Stomach (tissue), 9 donors: ENCODE results near the gene AGAP1. TPM values are rescaled to one million over a fixed set of nuclear protein-coding genes. Genes with fewer than 3 reads are reported as not detected.

Experiments
- DNase-seq, 2 donors: peaks; one replicate each; pipeline versions ENCODE4 v3.0.0 to v3.0.0-alpha.2; 2013 to 2019
- H3K27ac ChIP-seq, 5 donors: fragments of 200-600 bp in 4 of 5; sonication (generic) in 4 of 5; one replicate each; pipeline ENCODE4 v1.5.1; 2013 to 2019; ENCODE audit warnings: mild to moderate bottlenecking in 1 of 5, moderate library complexity in 1 of 5
- H3K27me3 ChIP-seq, 3 donors: fragments of 200-600 bp; sonication (generic); one replicate each; pipeline ENCODE4 v1.5.1; 2017 to 2019; ENCODE audit warnings: mixed run types in 1 of 3
- H3K36me3 ChIP-seq, 4 donors: fragments of 200-600 bp; sonication (generic); 1 replicate in 3 of 4; 2 replicates in 1 of 4; pipeline ENCODE4 v1.5.1; 2016 to 2019
- H3K4me1 ChIP-seq, 4 donors: fragments of 200-600 bp; sonication (generic); one replicate each; pipeline ENCODE4 v1.5.1; 2016 to 2019
- H3K4me3 ChIP-seq, 4 donors: fragments of 200-600 bp; sonication (generic) in 3 of 4; one replicate each; pipeline ENCODE4 v1.5.1; 2016 to 2019; ENCODE audit warnings: mild to moderate bottlenecking in 1 of 4
- H3K9me3 ChIP-seq, 4 donors: fragments of 200-600 bp; sonication (generic); one replicate each; pipeline ENCODE4 v1.5.1; 2016 to 2019
- EP300 ChIP-seq: sonication (generic); formaldehyde crosslinking; IDR thresholded peaks from one replicate; pipeline ENCODE4 v1.6.1; 2017; ENCODE audit warnings: antibody characterized with exemption
- POLR2A ChIP-seq, 4 donors: fragments of 450-650 bp; IDR thresholded peaks; one replicate each; pipeline ENCODE4 v1.6.1; 2016; ENCODE audit warnings: antibody characterized with exemption in 4 of 4, control low read depth in 2 of 4, mild to moderate bottlenecking in 1 of 4, moderate library complexity in 1 of 4
- POLR2AphosphoS5 ChIP-seq, 3 donors: sonication (generic); formaldehyde crosslinking; IDR thresholded peaks; one replicate each; pipeline ENCODE4 v1.6.1; 2016; ENCODE audit warnings: antibody characterized with exemption in 3 of 3
- whole genome bisulfite sequencing, 5 donors: extraction: QIAGEN DNeasy Blood & Tissue Kit in 3 of 5; methylation state at CpG; one replicate each; pipeline versions ENCODE4 v1.1.5 to v1.1.7; 2013 to 2018; 5-methylcytosine and 5-hydroxymethylcytosine counted together
- intact Hi-C: fragments of 100-400 bp; cut with DNase I; formaldehyde crosslinking; loops from one replicate; pipeline ENCODE4 v1.15.1; 2023; ENCODE audit warnings: low total_unique reads
- polyA plus RNA-seq, 3 donors: library from polyadenylated mRNA; stranded (reverse); fragments of 200-250 nt; gene quantifications; one replicate each; pipeline ENCODE4 v1.2.3, GENCODE V29; 2013
- total RNA-seq, 5 donors: library from RNA; depleted of rRNA; stranded (reverse); fragments of >200 nt; gene quantifications; one replicate each; pipeline versions ENCODE4 v1.1.0 to v1.2.3, GENCODE V29; 2014 to 2016
- TF ChIP-seq, protein P1 (sequence below), 7 experiments: fragments of 450-650 bp in 4 of 7; fragments of 200-600 bp in 3 of 7; sonication (generic) in 3 of 7; IDR thresholded peaks; one replicate each; pipeline ENCODE4 v1.5.1; 2016 to 2019; ENCODE audit warnings: antibody characterized with exemption in 7 of 7, control low read depth in 2 of 7, mild to moderate bottlenecking in 1 of 7
- donor health status: healthy with polysubstance abuse.
- donor health status: Bipolar disorder and iron deficiency.
- donor health status: healthy.

The AGAP1 gene
- total and polyA plus RNA-seq, 8 donors = 4.2 to 139 (median 35.0) TPM

DNA sequence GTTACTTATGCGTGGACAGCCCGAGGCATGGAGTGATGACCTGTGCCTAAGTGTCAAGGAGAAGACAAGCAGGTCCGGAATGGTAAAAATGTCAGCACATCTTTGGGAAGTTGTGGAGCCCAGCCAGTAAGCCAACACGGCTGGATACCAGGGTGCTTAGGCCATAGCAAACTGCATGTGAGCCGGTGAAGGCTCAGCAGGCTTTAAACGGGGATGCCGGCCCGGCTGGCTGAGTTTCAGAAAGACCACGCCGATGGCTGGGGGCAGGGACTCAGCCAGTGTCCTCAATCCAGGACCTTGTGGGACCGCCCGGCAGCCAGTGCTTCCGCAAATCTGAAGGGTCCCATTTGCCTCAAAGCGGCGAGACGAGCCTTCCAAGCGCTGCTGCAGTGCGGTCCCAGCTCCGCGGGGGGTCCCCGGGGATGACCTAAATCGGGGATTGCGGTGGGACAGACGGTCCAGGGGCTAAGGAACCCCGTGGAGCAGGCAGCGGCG, 946 bp upstream of the AGAP1 start:
- peak in 1 of 2 donors; percentile 55 for DNase-seq
- H3K27me3 ChIP-seq = peaks cover 0 to 28% (median 0%) of the 10 kb centered on the region in 3 donors
- H3K36me3 ChIP-seq = no peaks in the 10 kb centered on the region
- H3K4me1 ChIP-seq = peaks cover 23 to 38% (median 30%) of the 10 kb centered on the region in 4 donors
- peak overlapping the region in 4 of 5 donors; percentile 73 to 90 (median 84) for H3K27ac ChIP-seq
- TF ChIP-seq POLR2AphosphoS5 (IDR thresholded peaks at IDR 0.05) = no peak
- H3K4me3 ChIP-seq = peak overlapping the region; percentile 56 to 70 (median 68)
- WGBS, 5 donors = 15 to 23% (median 19%) methylated on average over 26 to 27 of the region's 27 CpGs
- intact Hi-C loops = no loop called here
- no peaks in the 10 kb centered on the region for H3K9me3 ChIP-seq

DNA sequence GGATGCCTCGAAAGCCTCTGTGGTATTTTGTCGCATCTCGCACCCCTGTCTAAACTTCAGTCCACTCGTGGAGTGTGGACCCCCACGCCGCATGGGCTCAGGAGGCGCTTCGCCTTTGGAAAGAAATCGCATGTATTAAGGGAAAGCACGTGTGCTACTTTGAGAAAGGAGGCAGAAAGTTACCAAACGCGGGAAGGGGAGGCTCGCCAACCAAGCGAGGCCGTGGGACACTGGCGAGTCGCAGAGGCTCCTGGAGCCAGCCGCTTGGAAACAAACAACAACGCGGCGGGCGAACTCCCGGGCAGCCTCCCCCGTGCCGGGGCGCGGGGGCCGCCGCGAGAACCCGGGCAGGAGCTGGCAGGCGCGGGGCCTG, 455 bp upstream of the AGAP1 start:
- H3K36me3 ChIP-seq = no peaks in the 10 kb centered on the region
- H3K4me3 ChIP-seq = peak overlapping the region; percentile 56 to 70 (median 68)
- peaks cover 0 to 28% (median 0%) of the 10 kb centered on the region in 3 donors for H3K27me3 ChIP-seq
- H3K4me1 ChIP-seq = peaks cover 23 to 39% (median 30%) of the 10 kb centered on the region in 4 donors
- no peak for DNase-seq
- H3K9me3 ChIP-seq = no peaks in the 10 kb centered on the region
- intact Hi-C loops = no loop called here
- no peak for TF ChIP-seq POLR2AphosphoS5 (IDR thresholded peaks at IDR 0.05)
- TF ChIP-seq EP300 = no peak
- TF ChIP-seq POLR2A (IDR thresholded peaks at IDR 0.05) = no peak
- TF ChIP-seq, protein P1, sequence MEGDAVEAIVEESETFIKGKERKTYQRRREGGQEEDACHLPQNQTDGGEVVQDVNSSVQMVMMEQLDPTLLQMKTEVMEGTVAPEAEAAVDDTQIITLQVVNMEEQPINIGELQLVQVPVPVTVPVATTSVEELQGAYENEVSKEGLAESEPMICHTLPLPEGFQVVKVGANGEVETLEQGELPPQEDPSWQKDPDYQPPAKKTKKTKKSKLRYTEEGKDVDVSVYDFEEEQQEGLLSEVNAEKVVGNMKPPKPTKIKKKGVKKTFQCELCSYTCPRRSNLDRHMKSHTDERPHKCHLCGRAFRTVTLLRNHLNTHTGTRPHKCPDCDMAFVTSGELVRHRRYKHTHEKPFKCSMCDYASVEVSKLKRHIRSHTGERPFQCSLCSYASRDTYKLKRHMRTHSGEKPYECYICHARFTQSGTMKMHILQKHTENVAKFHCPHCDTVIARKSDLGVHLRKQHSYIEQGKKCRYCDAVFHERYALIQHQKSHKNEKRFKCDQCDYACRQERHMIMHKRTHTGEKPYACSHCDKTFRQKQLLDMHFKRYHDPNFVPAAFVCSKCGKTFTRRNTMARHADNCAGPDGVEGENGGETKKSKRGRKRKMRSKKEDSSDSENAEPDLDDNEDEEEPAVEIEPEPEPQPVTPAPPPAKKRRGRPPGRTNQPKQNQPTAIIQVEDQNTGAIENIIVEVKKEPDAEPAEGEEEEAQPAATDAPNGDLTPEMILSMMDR (IDR thresholded peaks at IDR 0.05) = no peak
- H3K27ac ChIP-seq = peak overlapping the region; percentile 73 to 90 (median 87)
- whole genome bisulfite sequencing, 5 donors = 2 to 16% (median 3%) methylated on average over 14 to 33 of the region's 33 CpGs

- TF ChIP-seq, protein P1 (IDR thresholded peaks at IDR 0.05) = no peak
- no peak for TF ChIP-seq POLR2AphosphoS5 (IDR thresholded peaks at IDR 0.05)
- 0 to 10% (median 1%) methylated on average over 11 to 72 of the region's 72 CpGs for WGBS, 5 donors
- no peaks in the 10 kb centered on the region for H3K9me3 ChIP-seq
- peak overlapping the region; percentile 38 to 90 (median 70) for H3K27ac ChIP-seq
- H3K4me1 ChIP-seq = peaks cover 23 to 48% (median 30%) of the 10 kb centered on the region in 4 donors
- intact Hi-C loops = no loop called here
- H3K27me3 ChIP-seq = peaks cover 0 to 28% (median 0%) of the 10 kb centered on the region in 3 donors
- DNase-seq = peak; percentile 56 to 74
- H3K4me3 ChIP-seq = peak overlapping the region; percentile 61 to 79 (median 64)
- no peaks in the 10 kb centered on the region for H3K36me3 ChIP-seq
Observed at GRCh38 chr2:235494716-235495372, 1.0 kb downstream of the AGAP1 start.

DNA sequence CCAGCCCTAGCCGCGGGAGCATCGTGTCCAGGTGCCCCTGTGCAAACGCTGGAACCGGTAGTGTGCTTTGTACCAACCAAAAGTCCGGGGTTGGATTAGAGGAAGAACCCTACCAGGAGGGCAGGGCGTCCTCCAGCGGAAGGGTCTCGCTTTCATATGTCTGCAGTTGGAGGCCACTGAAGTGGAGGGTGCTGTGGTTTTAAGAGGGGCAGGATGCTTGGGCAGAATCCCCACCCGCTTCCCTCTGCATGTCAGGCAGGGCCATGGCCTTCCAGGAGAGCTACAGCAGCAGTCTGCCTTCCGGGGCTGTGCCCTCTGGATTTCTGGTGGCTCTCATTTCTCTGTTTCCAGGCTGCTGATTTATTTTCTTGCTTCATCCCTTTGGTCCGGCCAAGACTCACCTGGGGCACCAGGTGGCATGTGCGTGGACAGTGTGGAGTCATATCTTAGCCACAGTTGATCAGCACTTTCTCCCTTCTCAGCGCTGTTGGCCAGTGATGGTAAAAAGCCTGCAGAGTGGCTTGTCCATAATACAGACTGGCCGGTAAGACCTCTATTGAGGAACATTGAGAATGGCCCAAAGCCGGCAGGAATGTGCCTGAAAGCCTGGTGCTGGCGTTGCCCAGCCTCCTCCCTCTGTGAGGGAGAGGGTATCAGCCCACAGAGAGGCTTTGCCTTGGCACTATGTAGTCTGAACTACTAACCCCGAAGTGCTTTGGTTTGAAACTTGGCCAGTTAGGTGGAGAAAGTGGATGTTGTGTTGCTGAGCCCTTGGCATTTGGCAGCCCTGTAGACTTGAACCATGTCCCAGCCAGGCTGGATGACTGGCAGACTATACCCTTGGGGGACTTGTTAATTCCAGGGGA, 1.8 kb downstream of the AGAP1 start:
- TF ChIP-seq POLR2A (IDR thresholded peaks at IDR 0.05) (no peak), POLR2AphosphoS5 (IDR thresholded peaks at IDR 0.05) (no peak), EP300 (no peak)
- TF ChIP-seq, protein P1 (IDR thresholded peaks at IDR 0.05) = no peak
- no peaks in the 10 kb centered on the region for H3K36me3 ChIP-seq
- intact Hi-C loops = no loop called here
- peak overlapping the region; percentile 61 to 79 (median 64) for H3K4me3 ChIP-seq
- H3K9me3 ChIP-seq = no peaks in the 10 kb centered on the region
- peaks cover 23 to 55% (median 30%) of the 10 kb centered on the region in 4 donors for H3K4me1 ChIP-seq
- WGBS, 5 donors = 14 to 28% (median 25%) methylated on average over 16 to 18 of the region's 18 CpGs
- no peak for DNase-seq
- H3K27me3 ChIP-seq = peaks cover 0 to 28% (median 0%) of the 10 kb centered on the region in 3 donors
- H3K27ac ChIP-seq = peak overlapping the region in 3 of 5 donors; percentile 15 to 75 (median 70)
